RKO (cell line): Measurements from ENCODE around the gene NCOA7.
"Not testable (repeated sequence)": the region's sequence is repeated elsewhere in the genome, so short reads cannot be mapped to it uniquely, and the experiment has no call there.

ENCODE experiments used
- DNase-seq: peaks from one replicate; pipeline ENCODE4 v3.0.0-alpha.2; 2016; ENCODE audit warnings: low spot score

The NCOA7 gene

GRCh38 chr6:125841356-125842090, 50.8 kb downstream of the NCOA7 start:
- DNase-seq, result no peak

- no peak for DNase-seq
Measured at GRCh38 chr6:125842091-125842626, 51.4 kb downstream of the NCOA7 start.

- DNase-seq, result no peak
Measured at GRCh38 chr6:125843593-125843992, 52.8 kb downstream of the NCOA7 start.

GRCh38 chr6:125844989-125845388, 54.2 kb downstream of the NCOA7 start:
- DNase-seq, result no peak

GRCh38 chr6:125846292-125847024, 55.7 kb downstream of the NCOA7 start:
- no peak for DNase-seq

- DNase-seq, result not testable (repeated sequence)
Measured at GRCh38 chr6:125848286-125848685, 57.5 kb downstream of the NCOA7 start.

- no peak for DNase-seq
Measured at GRCh38 chr6:125850361-125850760, 59.6 kb downstream of the NCOA7 start.

GRCh38 chr6:125852587-125852986, 61.8 kb downstream of the NCOA7 start:
- DNase-seq, result no peak

- DNase-seq, result no peak
Measured at GRCh38 chr6:125853168-125853567, 62.4 kb downstream of the NCOA7 start.

- no peak for DNase-seq
Measured at GRCh38 chr6:125853756-125854155, 63.0 kb downstream of the NCOA7 start.

- DNase-seq, result no peak
Measured at GRCh38 chr6:125854355-125854754, 63.6 kb downstream of the NCOA7 start.

GRCh38 chr6:125855783-125856182, 65.0 kb downstream of the NCOA7 start:
- DNase-seq, result no peak

- no peak for DNase-seq
Measured at GRCh38 chr6:125857846-125858245, 67.1 kb downstream of the NCOA7 start.

GRCh38 chr6:125858427-125859320, 67.9 kb downstream of the NCOA7 start:
- DNase-seq, result no peak

GRCh38 chr6:125859727-125860126, 69.0 kb downstream of the NCOA7 start:
- no peak for DNase-seq

GRCh38 chr6:125863023-125863422, 72.3 kb downstream of the NCOA7 start:
- DNase-seq, result no peak

- DNase-seq, result no peak
Measured at GRCh38 chr6:125865015-125865414, 74.3 kb downstream of the NCOA7 start.

- no peak for DNase-seq
Measured at GRCh38 chr6:125866433-125866832, 75.7 kb downstream of the NCOA7 start.

GRCh38 chr6:125867483-125867942, 76.8 kb downstream of the NCOA7 start:
- DNase-seq, result no peak

- DNase-seq, result no peak
Measured at GRCh38 chr6:125868252-125868651, 77.5 kb downstream of the NCOA7 start.

- no peak for DNase-seq
Measured at GRCh38 chr6:125868678-125869395, 78.1 kb downstream of the NCOA7 start.
